ENCODE results near the gene TOMM7. TPM values are rescaled to one million over a fixed set of nuclear protein-coding genes. Genes with fewer than 3 reads are reported as not detected.

The TOMM7 gene
- total RNA-seq (2014; rRNA removed; shearing (Covaris generic)) = 383 and 387 TPM in 2 replicates

GRCh38 chr7:22822486-22823141, at the start of gene TOMM7:
Gene TOMM7 (minus strand): TSS chr7:22822849. CDS start chr7:22822779, 70 bp downstream.
- peak; percentile 100 for DNase-seq (ENCODE audit: low read depth)

DNA sequence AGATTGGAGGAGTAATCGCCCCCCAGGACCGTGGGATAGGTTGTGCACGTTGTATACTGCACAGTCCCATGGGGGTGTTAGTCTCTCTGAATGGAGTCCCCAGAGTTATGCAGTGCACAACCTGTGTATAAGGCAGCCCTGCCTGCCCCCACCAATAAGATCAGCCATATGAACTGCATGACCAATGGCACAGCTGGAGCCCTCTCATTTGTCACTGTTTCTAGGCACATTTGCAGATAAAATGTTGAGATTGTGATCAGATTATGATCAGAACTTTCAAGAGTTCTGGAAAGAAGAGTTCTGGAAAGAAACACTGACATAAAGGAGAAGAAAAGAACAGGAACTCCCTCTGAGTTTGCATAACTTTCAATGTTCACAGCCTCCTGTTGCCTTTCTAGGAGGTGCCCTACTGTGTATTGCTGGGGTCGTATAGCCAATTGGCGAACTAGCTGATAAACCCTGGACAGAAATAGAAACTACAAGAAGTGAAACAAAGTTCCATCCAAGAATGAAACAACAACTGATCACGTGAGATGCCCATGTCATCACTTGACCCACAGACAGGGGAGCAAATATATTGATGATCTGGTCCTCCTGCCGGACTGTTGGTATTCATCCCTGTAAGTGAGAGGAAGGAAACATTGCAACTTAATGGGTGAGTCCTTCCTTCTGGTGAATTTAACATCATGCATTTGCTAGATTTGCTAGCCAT, 49.6 kb upstream of the TOMM7 start:
- no peak for DNase-seq (ENCODE audit: low read depth)

- DNase-seq (ENCODE audit: low read depth) = no peak
These were observed 49.0 kb upstream of the TOMM7 start for GRCh38 chr7:22871661-22872060.

DNA sequence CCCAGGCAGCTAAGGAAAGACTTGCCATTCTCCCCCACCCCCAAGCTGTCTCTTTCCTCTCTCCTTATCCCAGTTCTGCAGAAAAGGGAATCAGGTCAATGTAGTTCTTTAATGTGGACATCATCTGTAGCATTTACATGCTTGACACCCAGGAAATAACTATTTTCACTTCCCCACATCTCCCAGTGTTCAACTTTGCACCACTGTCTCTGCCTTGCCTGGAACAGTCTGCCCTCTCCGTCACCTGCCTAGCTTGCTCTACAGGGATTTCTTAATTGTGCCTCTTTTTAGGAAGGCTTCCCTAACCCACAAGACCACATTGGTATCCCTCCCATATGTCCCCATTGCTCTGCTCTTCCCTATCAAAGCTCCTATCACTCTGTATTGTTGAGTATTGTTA, 45.9 kb upstream of the TOMM7 start:
- no peak for DNase-seq (ENCODE audit: low read depth)

GRCh38 chr7:22867589-22867988, 44.9 kb upstream of the TOMM7 start:
- no peak for DNase-seq (ENCODE audit: low read depth)

DNA sequence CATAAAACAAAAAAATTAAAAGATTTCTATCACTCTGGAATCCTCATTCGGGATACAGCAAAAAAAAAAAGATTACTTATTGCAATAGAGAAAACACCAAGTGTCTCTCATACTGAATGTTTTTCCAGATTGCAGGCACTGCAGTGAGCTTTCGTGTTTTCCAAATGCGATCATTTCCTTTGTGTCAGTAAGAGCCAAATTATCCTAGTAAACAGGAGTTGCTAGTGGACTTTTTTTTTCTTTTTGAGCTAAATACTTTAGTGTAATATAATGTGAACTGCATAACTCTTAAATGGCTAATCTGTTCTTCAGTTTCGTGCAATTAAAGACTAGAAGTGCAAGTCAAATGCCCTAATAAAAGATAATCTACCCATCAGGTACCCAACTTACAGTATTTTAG, 44.4 kb upstream of the TOMM7 start:
- DNase-seq (ENCODE audit: low read depth) = no peak

- DNase-seq (ENCODE audit: low read depth) = no peak
These were observed 42.9 kb upstream of the TOMM7 start for GRCh38 chr7:22865602-22865960.

DNA sequence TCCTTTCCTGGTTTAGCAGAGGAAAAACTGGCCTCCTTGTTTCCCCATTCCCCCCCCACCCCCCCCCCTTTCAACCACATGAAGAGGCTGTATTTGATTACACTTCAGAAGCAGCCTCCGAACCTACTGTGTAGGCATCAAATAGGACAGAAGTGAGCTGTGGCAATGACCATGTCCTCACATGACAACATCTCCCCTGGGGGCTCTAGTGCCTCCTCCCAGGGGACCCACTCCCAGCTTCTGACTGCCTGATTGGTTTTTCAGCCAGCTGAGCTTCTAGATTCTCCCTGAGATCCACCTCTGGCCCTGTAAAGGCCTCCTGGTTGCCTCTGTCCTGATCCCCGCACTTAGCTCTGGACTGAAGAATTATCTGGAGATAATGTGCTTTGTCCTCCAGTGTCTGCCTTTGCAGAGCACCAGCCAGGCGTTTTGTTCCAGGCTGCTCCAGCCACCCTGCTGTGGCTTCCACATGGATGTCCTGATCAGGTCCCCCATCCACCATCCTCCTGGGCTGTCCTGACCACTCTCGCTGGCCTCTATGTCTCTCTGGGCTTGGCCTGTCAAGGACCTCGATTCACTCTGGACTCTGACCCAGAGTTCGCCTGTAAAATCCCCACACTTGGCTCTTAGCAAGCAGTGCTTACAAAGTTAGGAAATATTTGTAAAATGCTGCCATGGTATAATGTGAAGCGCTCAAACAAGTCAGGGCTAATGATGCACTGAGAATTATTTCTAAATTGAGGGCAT, 42.4 kb upstream of the TOMM7 start:
- no peak for DNase-seq (ENCODE audit: low read depth)

GRCh38 chr7:22864301-22864700, 41.7 kb upstream of the TOMM7 start:
- DNase-seq (ENCODE audit: low read depth) = no peak

DNA sequence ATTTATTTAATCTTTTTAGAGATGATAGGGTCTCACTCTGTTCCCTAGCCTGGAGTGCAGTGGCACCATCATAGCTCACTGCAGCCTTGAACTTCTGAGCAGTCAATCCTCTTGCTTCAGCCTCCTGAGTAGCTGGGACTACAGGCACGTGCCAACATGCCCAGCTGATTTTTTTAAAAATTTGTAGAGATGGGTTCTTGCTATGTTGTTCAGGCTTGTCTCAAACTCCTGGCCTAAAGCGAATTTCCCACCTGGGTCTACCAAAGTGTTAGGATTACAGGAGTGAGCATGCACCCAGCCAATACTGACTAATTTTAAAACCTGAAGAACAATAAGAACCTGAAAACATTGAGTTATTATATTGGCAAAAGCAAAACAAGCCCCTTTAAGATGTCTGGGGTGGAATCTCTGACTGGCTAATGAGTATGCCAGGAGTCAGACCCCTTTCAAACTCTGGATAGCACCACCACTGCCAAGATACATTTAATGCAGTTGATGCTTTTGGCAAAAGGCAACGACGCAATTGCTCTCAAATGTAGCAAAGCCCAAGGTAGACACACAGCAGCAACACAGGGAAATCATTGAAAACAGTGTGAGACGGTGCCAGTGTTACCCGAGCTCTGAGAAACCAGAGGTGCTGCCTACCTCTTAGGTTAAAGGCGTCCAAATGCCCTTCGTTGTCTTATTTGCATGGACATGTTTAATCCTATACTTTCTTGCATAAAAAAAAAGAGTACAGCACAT, 40.7 kb upstream of the TOMM7 start:
- no peak for DNase-seq (ENCODE audit: low read depth)

- no peak for DNase-seq (ENCODE audit: low read depth)
These were observed 38.9 kb upstream of the TOMM7 start for GRCh38 chr7:22861576-22861975.

DNA sequence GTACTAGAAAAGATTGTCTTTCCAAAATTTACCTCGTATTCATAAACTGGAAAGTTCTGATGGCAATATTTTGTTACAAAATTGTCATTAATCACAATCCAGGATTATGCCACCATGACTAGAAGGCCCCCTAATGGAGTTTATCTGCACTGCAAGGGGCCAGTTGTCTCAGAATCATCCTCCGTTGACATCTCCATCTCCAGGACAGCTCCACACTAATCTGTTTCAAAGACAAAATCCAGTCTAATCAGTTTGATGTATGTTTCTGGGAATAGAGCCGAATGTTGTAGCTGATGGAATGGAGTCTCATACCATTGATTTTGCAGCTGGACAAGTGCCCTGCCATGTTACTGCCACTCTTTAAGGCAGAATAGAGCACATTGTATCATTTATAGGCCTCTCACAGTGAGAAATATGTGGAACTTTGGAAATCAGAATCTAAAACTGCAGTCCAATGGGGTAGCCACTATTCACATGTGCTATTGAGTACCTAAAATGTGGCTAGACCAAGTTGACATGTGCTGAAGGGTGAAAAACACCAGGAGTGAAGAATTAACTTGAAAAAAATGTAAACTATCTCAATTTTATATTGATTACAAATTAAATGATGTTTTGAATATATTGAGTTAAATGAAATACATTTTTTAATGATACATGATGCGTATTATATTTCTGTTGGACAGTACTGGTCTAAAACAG, 38.3 kb upstream of the TOMM7 start:
- DNase-seq (ENCODE audit: low read depth) = no peak

- no peak for DNase-seq (ENCODE audit: low read depth)
These were observed 37.7 kb upstream of the TOMM7 start for GRCh38 chr7:22860337-22860736.

DNA sequence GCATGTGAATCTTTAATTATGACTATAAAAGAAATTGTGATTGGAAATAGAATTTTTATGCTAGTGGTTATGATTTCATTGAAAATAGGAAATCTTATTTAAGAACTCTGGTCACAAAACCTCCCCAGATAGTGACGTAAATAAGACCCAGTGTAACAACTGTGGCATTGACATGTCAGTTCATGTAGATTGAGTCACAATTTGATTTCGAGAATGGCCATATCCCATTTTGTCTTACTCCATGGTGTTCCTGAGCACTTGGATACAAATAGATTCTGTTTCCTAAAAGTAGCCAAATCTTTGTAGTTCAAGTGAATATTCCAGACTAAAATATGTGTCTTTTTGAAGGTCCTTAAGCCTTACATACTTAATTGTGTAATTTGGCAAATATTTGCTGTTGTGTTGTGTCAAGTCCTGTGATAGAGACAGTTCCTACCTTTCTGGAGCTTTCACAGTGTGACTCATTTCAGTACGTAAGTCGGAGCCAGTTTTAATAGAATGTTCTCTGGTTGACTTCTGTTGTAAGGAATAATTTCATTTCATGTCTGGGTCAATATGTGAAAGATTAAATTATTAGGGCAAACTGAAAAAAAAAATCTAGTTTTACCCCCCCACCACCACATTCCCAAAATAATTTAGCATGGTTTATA, 37.1 kb upstream of the TOMM7 start:
- DNase-seq (ENCODE audit: low read depth) = no peak

- DNase-seq (ENCODE audit: low read depth) = peak; percentile 95
These were observed 36.3 kb upstream of the TOMM7 start for GRCh38 chr7:22858640-22859561.

GRCh38 chr7:22858274-22858639, 35.6 kb upstream of the TOMM7 start:
- no peak for DNase-seq (ENCODE audit: low read depth)

DNA sequence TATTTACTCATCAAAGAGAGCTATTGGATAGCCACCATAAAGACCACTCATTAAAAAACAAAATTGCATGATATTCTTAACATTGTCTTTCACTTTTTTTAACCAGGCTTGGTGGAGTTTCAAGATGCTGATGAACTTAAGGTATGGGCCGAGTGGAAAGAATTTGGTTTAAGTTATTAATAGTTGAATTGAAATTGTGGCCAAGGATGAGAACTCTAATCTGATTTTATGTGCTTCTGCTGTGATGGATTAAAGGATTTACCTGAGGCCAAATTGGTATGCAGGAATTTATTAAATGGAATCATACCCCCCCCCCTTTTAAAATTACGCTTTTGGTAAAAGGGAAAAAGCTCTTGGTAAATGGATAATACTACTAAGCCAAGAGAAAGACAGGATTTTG, 33.8 kb upstream of the TOMM7 start:
- no peak for DNase-seq (ENCODE audit: low read depth)

DNA sequence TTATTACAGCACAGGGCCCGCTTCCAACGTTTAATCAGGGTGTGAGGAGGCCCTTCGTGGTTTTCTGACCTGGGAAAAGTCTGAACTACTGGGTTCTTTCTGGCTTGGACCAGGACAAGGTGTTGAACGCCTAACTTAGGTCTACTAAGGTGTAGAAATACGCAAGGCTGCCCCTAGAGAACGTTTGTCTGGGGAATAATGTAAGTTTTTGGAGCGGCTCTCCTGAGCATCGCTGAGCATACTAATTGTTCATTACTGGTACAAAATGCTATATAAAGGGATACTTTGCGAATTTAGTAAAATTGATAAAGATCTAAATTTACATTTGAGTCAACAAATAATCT, 32.4 kb upstream of the TOMM7 start:
- no peak for DNase-seq (ENCODE audit: low read depth)

- peak; percentile 98 for DNase-seq (ENCODE audit: low read depth)
These were observed 31.8 kb upstream of the TOMM7 start for GRCh38 chr7:22854158-22855048.

All from Daoy (cell line).